NCI-H524 (cell line): Measurements from ENCODE around the gene KDM3B.

Experiments
- DNase-seq, 2 experiments: peaks; one replicate each; lab custom pipeline; 2025; lab: John Stamatoyannopoulos, UW

KDM3B gene

DNA sequence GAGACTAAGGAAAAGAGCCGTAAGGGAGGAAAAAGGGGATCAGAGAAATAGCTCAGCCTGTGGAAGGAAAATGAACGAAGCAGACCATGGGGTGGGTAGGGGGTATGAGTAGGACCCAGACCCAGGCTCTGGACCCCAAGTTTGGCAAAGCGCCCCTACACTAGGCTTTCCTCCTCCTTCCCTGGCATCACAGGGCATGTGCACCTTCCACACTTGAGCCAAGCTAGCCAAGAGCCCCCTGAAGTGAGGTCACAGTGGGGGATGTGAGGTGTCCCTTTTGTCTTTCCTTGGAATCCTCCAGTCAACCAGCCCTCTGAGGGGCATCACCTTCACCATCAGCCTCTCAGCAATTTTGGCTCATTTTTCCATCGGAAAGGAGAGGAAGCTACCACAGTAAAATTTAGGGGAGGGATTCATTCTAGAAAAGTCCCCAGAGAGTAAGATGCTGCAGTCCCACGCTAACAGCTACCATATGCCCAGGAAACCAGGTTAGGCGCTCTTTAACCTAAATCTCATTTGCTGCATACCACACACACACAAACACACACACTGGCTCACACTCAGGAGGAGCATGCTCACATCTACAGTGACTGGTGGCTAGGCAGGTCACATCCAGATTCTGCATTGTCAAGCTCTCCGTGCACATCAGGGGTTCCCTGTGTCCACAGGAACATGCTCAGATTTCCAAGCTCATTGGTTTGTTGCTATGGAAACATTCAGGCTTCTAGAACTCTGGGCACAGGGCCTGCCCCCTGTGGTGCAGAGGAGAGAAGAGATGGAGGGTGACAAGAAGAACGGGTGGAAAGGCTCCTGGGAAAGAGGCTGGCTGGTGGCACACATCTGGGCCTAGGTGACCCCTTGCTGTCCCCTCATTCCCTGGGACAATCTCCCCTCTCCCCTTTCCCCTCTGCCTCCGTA lies 96.3 kb downstream of the KDM3B start:
- DNase-seq = peak; percentile 21 to 70

DNA sequence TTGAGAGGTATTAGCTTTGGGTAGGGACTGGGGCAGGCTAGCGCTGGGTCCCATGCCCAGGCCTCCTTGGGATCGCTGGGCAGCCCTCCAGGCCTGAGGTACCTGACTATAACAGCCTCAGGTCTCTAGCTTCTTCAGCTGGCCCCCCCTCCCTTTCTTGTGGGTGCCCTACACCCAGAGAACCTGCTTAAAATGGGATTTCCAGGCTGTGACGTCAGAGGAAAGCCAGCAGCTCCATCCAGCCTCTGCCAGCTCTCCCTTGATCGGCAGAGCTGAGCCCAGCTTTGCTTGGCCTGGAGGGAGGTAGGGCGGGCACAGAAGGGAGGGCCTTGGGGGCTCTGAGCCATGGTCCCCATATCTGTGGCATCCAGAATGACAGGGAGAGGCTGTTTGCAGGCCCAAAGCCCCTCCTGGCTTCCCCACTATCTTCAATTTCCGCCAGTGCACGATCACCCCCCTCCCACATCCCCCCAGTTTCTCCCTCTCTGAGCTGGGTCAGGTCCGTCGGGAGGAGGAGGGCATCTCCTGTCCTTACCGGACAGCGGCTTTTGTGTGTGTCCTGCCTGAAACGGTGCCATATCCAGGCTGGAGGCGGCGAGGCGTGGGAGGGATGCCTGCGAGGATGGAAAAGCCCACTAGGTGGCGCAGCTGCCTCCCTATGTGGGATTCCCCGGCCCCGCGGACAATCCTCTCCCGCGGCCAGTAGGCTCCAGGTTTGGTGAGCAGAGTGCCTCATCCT lies 97.2 kb downstream of the KDM3B start:
- DNase-seq = peak; percentile 38 to 75

GRCh38 chr5:138450971-138451370 lies 98.5 kb downstream of the KDM3B start:
- DNase-seq = no peak

DNA sequence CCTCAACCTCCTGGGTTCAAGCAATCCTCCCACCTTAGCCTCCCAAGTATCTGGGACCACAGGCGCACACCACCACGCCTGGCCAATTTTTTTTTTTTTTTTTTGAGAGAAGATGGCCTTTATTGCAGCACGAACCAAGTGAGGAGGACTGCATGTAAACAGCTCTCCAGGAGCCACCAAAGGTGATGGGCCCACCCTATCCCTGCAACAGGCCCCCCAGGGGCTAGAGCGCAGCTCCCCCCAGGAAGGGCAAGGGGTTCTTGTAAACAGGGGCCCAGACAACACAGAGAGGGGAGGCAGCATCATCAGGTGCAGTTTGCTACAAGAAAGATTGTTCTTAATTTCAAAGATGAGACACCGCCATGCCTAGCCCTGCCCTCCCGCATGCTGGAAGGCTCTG lies 100.2 kb downstream of the KDM3B start:
- no peak for DNase-seq

DNA sequence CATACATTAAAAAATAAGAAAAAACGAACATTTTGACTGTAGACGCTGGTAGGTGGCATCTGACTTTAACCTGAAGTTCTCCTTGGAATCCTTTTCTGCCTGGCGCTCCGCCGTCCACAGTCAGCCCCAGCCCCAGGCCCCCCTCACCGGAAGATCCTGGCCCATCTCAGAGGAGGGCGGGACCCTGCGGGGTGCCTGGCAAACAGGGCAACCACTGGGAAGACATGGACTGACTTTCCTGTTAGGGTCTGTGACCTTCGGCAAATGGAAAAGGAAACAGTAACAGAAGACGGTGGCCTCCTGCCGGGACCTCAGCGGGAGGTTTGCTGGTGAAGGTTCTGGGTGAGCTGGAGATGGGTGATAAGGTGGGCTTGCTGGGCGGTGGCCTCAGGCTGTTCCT lies 101.1 kb downstream of the KDM3B start:
- no peak for DNase-seq

DNA sequence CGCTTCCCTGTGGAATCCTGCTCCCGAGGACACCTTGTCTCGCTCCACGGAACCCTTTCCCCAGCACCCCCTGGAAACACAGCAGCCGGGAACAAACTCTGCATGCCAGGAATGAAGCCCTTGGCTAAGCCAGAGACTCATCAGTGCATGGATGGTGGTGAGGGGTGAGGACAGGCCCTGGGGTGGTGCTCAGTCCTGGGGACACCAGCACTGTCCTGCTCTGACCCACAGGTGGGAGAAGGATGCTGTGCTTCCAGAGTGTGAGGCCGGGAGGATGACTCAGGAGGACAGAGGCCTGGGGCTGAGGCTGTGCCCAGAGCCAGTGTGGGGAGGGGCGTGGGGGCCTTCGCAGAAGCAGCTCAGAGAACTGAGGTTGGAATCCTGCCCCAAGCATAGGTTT lies 101.6 kb downstream of the KDM3B start:
- no peak for DNase-seq

DNA sequence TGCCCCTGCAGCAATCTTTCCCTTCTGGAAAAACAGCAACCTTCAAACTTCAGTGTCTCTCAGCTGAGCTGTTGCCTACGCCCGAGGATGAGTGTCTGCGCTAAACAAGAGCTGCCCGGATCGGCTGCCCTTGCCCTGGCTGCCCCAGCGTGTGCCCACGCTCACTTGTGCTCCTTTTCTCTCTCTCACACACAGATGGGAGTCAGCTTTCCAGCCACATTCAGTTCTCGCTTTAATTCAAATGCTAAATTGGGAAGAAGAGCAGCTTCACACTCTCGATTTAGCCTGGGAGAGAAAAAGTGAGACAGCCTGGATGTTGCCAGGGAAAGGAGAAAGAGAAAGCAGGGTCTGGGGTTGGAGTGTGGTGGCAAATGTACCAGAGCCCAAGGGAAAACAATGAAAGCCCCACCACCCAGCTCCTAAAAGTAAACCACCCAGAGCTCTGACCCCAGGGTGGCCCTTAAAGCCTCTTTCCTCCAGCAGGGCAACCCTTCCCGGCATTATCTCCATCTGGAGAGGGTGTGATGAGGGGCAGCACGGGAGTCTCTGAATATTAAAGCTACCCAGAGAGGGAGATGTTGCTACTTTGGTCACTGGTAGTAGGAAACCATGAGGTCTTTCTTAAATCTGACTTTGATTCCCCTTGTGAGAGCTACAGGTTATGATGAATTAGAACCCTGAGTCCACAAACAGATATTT lies 102.9 kb downstream of the KDM3B start:
- peak in 1 of 2 experiments; percentile 38 for DNase-seq

- no peak for DNase-seq
Observed at GRCh38 chr5:138457531-138458275, 105.2 kb downstream of the KDM3B start.

DNA sequence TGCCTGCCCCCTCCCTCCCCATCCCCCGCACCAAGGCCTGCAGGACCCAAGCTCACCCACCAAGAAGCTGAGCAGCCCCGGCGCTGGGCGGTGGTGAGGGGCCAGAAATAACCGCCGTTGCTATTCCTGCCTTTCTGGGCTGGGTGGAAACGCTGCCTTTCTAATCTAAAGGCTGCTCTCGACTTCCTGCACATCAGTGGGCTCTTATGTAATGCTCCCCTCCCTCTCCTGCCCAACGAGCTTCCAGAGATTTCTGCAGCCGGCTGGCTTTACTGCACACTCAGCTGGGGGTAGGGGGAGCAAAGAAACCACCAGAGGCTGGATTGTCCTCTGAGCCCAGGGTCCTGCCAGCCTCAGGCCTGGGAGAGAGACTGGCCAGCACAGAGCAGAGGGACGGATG lies 105.9 kb downstream of the KDM3B start:
- DNase-seq = no peak

- DNase-seq = no peak
Observed at GRCh38 chr5:138458856-138459255, 106.4 kb downstream of the KDM3B start.

DNA sequence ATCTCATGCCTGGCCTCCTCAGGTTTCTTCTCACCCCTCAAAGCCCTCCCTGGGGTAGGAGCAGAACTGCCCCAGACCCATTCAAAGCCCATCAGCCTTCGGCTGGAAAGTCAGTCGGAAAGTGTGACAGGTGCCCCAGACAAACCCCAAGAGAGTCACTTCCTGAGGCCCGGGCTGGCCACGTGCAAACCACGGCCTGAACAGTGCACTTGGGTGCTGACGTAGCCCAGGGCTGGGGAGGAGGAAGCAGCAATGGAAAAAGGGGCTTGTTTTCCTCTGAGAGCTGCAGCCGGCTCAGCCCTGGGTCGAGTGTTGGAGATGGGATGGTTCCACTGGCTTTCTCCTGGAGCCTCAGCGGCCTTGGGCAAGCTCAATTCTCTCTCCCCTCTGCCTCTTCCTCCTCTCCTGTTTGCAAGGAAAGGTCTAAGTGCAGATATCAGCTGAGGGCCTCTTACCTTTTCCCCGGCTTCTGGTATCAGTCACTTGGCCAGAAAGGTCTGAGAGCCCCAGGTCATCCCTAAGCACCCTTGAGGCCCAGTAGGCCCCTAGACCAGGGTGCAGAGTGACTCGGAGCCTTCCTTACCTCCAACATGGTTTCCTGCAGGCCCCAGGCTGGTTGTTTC lies 106.9 kb downstream of the KDM3B start:
- DNase-seq = no peak

DNA sequence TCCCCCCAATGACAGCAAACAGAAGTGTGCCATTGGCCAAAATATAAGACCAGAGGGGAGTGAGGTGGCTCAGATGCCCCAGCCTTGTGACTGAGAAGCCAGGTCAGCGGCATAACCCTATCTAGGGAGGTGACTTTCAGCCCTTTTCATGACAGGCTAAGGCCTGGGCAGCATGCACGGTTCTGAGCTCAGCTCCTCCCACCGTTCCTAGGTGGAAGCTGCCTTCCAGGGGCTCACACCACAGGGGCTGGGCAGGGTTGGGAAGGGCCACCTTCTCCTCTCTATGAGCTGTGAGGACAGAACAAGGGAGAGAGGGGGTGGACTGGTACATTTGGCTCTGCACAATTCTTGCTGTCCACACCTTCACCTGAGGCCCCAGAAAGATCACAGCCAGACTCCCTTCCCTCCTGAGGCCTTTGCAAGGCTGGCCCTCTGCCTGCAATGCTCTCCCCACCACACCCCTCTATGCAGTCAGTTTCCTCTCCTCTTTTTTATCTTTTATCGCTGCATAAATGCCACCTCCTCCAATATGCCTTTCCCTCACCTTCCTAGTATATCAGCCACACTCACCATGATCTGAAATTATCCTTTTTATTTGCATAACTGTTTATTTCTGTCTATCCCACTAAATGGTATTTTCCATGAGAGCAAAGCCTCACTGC lies 107.7 kb downstream of the KDM3B start:
- no peak for DNase-seq

GRCh38 chr5:138461343-138462125 lies 109.0 kb downstream of the KDM3B start:
- no peak for DNase-seq

DNA sequence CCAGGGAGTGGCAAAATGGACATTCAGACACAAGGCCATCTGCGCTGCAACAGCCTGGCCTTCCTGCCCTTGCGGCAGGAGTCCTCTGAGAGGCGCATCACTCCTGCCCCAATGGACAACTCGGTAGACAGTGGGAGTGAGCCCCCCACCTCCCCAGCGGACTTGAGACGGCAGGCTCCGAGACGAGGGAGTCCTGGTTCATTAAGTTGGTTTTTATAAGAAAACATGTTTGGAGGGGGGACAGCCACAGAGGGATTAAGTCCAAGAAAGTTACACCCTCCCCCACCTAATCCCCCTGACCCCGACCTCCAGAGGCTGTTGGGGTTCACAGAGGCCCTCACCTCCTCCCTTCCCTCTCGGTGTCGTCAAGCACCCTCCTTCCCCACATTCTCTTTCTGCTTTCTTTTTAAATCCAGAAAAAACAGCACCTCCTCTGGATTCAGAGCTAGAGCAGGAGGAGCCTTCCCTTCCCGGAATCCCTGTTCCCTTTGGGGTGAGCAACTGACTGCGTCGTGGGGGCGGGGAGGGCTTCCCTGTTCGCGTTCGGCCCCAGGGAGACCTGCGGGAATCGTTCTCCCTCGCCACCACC lies 111.0 kb downstream of the KDM3B start:
- peak in 1 of 2 experiments; percentile 57 for DNase-seq

DNA sequence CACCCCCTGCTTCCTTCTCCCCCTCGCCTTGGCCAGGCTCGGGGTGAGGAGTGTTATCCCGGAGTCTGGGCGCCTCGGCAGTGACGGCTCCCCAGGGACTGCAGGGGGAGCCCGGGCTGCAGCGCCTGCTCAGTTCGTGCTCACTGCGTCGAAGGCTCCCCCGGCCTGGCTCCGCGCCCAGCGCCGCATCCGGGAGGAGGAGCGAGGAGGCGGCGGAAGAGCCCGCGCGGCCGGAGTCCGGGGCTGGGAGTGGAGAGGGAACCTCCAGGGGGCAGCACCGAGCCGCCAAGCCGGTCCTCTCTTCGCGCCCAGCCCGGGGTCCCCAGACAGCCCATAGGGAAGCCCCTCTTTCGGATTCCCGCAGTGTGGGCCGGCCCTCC lies 111.5 kb downstream of the KDM3B start:
- peak; percentile 79 to 93 for DNase-seq

GRCh38 chr5:138464388-138465260 lies 112.1 kb downstream of the KDM3B start:
- DNase-seq = peak; percentile 94 to 98

DNA sequence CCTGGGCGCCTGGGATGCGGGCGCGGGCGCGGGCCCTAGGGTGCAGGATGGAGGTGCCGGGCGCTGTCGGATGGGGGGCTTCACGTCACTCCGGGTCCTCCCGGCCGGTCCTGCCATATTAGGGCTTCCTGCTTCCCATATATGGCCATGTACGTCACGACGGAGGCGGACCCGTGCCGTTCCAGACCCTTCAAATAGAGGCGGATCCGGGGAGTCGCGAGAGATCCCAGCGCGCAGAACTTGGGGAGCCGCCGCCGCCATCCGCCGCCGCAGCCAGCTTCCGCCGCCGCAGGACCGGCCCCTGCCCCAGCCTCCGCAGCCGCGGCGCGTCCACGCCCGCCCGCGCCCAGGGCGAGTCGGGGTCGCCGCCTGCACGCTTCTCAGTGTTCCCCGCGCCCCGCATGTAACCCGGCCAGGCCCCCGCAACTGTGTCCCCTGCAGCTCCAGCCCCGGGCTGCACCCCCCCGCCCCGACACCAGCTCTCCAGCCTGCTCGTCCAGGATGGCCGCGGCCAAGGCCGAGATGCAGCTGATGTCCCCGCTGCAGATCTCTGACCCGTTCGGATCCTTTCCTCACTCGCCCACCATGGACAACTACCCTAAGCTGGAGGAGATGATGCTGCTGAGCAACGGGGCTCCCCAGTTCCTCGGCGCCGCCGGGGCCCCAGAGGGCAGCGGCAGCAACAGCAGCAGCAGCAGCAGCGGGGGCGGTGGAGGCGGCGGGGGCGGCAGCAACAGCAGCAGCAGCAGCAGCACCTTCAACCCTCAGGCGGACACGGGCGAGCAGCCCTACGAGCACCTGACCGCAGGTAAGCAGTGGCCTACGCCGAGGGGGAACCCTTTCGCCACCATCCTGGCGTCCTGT lies 113.0 kb downstream of the KDM3B start, which contains the start of gene EGR1:
EGR1 (plus strand) TSS at position 219 of the 864 bp plus-strand sequence; CDS start at position 502, 283 bp downstream.
- DNase-seq = peak; percentile 79 to 90
